Glutamatergic neuron (in vitro differentiated cells): ENCODE results near the gene GABRB1. TPM values are rescaled to one million over a fixed set of nuclear protein-coding genes. Genes with fewer than 3 reads are reported as not detected.

Experiments
- DNase-seq: peaks from one replicate; pipeline ENCODE4 v3.0.0; 2022
- H3K27ac Mint-ChIP-seq: one replicate; pipeline ENCODE4 v1.8.0; 2020; ENCODE audit warnings: mild to moderate bottlenecking, mixed read lengths, inconsistent platforms; ENCODE audit not compliant: unreplicated experiment
- H3K27me3 Mint-ChIP-seq: one replicate; pipeline ENCODE4 v1.8.0; 2020; ENCODE audit warnings: mild to moderate bottlenecking, moderate library complexity, mixed read lengths, inconsistent platforms; ENCODE audit not compliant: unreplicated experiment
- H3K36me3 Mint-ChIP-seq: one replicate; pipeline ENCODE4 v1.8.0; 2020; ENCODE audit warnings: mild to moderate bottlenecking, mixed read lengths, inconsistent platforms; ENCODE audit not compliant: unreplicated experiment
- H3K4me1 Mint-ChIP-seq: one replicate; pipeline ENCODE4 v1.8.0; 2020; ENCODE audit warnings: mild to moderate bottlenecking, low read depth, mixed read lengths, inconsistent platforms; ENCODE audit not compliant: unreplicated experiment
- H3K4me3 Mint-ChIP-seq: one replicate; pipeline ENCODE4 v1.8.0; 2020; ENCODE audit warnings: mild to moderate bottlenecking, mixed read lengths, inconsistent platforms; ENCODE audit not compliant: unreplicated experiment
- H3K9me3 Mint-ChIP-seq: one replicate; pipeline ENCODE4 v1.8.0; 2020; ENCODE audit warnings: mild to moderate bottlenecking, moderate library complexity, mixed read lengths, inconsistent platforms; ENCODE audit not compliant: unreplicated experiment
- CTCF ChIP-seq: fragments of 200-600 bp; sonication (generic); IDR thresholded peaks from one replicate; pipeline ENCODE4 v1.5.0; 2021; ENCODE audit not compliant: partially characterized antibody, unreplicated experiment
- total RNA-seq: library from RNA; stranded (reverse); fragmentation: NEBNext Ultra II Directional; extraction: Animal tissue kit (Norgen Biotek cat#: 25700); gene quantifications from one replicate; pipeline ENCODE4 v1.2.1, GENCODE V29; 2021; ENCODE audit not compliant: unreplicated experiment

The GABRB1 gene
- total RNA-seq, 1 donor from 2014 or later: 4.9 TPM

- H3K27ac Mint-ChIP-seq: no peak overlapping the region
- peaks cover 7% of the 10 kb centered on the region for H3K36me3 Mint-ChIP-seq
- TF ChIP-seq CTCF: no peak
Observed at GRCh38 chr4:47054130-47054529, 22.8 kb downstream of the GABRB1 start.

GRCh38 chr4:47057991-47058390, 26.6 kb downstream of the GABRB1 start:
- Mint-ChIP-seq H3K4me1 (peaks cover 1% of the 10 kb centered on the region), H3K27ac (no peak overlapping the region), H3K36me3 (peaks cover under 1% of the 10 kb centered on the region), H3K4me3 (no peak overlapping the region), H3K27me3 (no peaks in the 10 kb centered on the region), H3K9me3 (no peaks in the 10 kb centered on the region)
- TF ChIP-seq CTCF: no peak
- no peak for DNase-seq

More at GRCh38 chr4:47054130-47054529, 22.8 kb downstream of the GABRB1 start:
- Mint-ChIP-seq H3K4me1 (peaks cover 27% of the 10 kb centered on the region), H3K4me3 (no peak overlapping the region), H3K9me3 (peaks cover 2% of the 10 kb centered on the region), H3K27me3 (no peaks in the 10 kb centered on the region)
- DNase-seq: no peak

- H3K27ac Mint-ChIP-seq: no peak overlapping the region
- no peaks in the 10 kb centered on the region for H3K27me3 Mint-ChIP-seq
- H3K36me3 Mint-ChIP-seq: no peaks in the 10 kb centered on the region
- TF ChIP-seq CTCF: no peak
- H3K9me3 Mint-ChIP-seq: no peaks in the 10 kb centered on the region
- no peak overlapping the region for H3K4me3 Mint-ChIP-seq
- H3K4me1 Mint-ChIP-seq: no peaks in the 10 kb centered on the region
- DNase-seq: no peak
Observed at GRCh38 chr4:47060561-47060960, 29.2 kb downstream of the GABRB1 start.

GRCh38 chr4:47061435-47061834, 30.1 kb downstream of the GABRB1 start:
- no peak for DNase-seq

GRCh38 chr4:47065051-47065481, 33.7 kb downstream of the GABRB1 start:
- DNase-seq: no peak
- H3K27ac Mint-ChIP-seq: no peak overlapping the region
- no peak overlapping the region for H3K4me3 Mint-ChIP-seq
- no peaks in the 10 kb centered on the region for H3K27me3 Mint-ChIP-seq
- H3K36me3 Mint-ChIP-seq: no peaks in the 10 kb centered on the region
- H3K4me1 Mint-ChIP-seq: no peaks in the 10 kb centered on the region
- TF ChIP-seq CTCF: no peak
- H3K9me3 Mint-ChIP-seq: no peaks in the 10 kb centered on the region

More at GRCh38 chr4:47061435-47061834, 30.1 kb downstream of the GABRB1 start:
- H3K9me3 Mint-ChIP-seq: no peaks in the 10 kb centered on the region
- no peak overlapping the region for H3K27ac Mint-ChIP-seq
- no peaks in the 10 kb centered on the region for H3K4me1 Mint-ChIP-seq
- TF ChIP-seq CTCF: no peak
- H3K36me3 Mint-ChIP-seq: no peaks in the 10 kb centered on the region
- H3K4me3 Mint-ChIP-seq: no peak overlapping the region
- no peaks in the 10 kb centered on the region for H3K27me3 Mint-ChIP-seq
